ENCODE results near the gene CATSPER4.

DNA sequence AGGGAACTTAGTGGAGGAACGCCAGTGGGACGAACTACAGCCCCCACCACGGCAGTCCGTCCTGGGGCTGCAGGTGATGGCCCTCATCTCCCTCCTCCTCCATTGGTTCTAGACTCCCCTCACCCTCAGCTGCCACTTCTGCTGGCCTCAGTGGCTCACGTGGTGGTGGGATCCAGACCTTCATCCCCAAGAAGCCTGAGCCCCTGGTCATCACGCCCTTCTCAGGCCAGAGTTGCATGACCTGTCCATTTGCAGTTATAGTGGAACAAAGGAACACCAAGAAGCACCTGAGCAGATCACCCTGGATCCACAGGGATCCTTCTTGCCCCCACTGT, 44.5 kb upstream of the CATSPER4 start:
- TF ChIP-seq, protein P1, sequence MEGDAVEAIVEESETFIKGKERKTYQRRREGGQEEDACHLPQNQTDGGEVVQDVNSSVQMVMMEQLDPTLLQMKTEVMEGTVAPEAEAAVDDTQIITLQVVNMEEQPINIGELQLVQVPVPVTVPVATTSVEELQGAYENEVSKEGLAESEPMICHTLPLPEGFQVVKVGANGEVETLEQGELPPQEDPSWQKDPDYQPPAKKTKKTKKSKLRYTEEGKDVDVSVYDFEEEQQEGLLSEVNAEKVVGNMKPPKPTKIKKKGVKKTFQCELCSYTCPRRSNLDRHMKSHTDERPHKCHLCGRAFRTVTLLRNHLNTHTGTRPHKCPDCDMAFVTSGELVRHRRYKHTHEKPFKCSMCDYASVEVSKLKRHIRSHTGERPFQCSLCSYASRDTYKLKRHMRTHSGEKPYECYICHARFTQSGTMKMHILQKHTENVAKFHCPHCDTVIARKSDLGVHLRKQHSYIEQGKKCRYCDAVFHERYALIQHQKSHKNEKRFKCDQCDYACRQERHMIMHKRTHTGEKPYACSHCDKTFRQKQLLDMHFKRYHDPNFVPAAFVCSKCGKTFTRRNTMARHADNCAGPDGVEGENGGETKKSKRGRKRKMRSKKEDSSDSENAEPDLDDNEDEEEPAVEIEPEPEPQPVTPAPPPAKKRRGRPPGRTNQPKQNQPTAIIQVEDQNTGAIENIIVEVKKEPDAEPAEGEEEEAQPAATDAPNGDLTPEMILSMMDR (IDR thresholded peaks at IDR 0.05), result no peak
- no peak for TF ChIP-seq POLR2A (IDR thresholded peaks at IDR 0.05)

All from right lobe of liver (tissue), 4 donors.